DMS153 (cell line): Measurements from ENCODE around the gene PAF1.

Source experiments
- DNase-seq: peaks from one replicate; lab custom pipeline; 2025; lab: John Stamatoyannopoulos, UW

Gene PAF1

GRCh38 chr19:39405261-39405957 is 14.5 kb upstream of the PAF1 start:
- DNase-seq: no peak

GRCh38 chr19:39403331-39404312 is 12.7 kb upstream of the PAF1 start:
- DNase-seq: peak; percentile 85

DNA sequence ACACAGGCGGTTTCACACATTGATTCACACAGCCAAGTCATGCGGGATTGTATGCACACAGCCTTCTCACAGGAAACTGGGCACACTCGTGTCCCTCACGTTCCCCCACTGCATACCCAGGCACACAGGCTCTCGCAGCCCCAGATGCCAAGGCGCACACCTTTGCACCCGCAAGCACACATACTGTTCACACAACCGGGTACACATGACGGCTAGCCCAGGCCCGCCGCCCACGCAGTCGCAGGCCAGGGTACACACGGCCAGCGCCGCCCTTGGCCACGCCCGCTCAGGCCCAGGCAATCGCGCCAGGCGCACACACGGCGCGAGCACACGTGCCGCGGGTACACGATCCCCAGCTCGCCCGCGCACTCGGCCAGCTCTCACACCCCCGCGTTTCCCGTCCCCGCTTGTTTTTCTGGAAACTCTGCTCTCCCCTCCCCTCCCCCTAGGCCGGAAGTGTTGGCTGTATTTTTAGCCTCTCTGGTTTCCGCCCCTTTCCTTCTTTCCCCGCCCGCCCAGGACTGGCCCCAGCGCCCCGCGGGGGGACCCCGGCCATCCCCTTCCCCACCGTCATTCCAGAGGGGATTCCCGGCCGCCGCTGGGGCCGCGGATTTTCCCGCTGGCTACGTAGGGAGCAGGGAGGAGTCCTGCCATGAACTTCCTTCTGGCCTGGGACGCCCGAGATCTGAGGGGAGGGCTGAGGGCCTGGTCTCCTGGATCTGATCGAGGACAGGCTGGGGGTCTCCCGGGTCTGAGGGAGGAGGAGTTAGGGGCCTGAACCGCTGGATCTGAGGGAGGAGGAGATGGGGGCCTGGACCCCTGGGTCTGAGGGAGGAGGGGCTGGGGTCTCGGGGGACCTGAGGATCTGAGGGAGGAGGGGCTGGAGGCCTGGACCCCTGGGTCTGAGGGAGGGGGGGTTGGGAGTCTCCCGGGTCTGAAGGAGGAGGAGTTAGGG is 11.7 kb upstream of the PAF1 start:
- peak; percentile 71 for DNase-seq

- no peak for DNase-seq
These were observed 10.8 kb upstream of the PAF1 start for GRCh38 chr19:39401549-39402345.

DNA sequence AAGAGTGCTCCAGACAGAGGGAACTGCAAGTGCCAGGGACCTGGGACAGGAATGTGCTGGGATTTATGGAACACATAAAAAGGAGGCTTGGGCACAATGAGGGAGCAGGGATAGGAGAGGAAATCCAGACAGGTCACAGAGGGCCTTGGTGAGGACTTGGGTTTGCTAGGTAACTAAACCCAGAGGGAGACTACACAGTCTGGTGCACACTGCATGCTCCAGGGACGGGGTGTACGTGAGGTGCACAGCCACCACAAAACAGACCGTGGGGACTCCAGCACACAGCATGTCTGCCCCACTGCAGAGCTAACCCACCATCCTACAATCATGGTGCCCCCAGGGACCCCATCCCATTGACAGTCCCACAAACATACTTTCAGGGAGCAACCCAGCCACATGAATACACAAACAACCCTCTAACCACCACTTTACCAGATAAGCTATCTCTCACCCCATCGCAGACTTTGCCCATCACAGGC is 10.2 kb upstream of the PAF1 start:
- no peak for DNase-seq

- DNase-seq: no peak
These were observed 9.2 kb upstream of the PAF1 start for GRCh38 chr19:39400061-39400460.

DNA sequence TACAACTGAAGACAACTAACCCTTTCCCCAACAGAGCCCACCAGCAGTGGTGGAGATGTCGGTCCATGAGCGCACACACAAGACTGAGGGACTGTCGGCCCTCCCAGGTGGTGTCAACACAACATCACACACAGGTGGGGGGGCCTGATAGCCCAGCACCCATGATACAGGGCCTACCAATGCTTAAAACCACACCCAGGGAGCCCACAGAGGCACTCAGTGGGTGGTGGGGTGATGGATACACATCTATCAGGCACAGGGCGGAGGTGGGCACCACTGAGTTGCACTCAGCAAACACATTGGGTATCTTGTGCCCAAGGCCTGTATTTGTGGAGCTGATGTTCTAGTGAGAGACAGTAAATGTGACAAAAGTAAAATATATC is 8.8 kb upstream of the PAF1 start:
- no peak for DNase-seq

- no peak for DNase-seq
These were observed 7.5 kb upstream of the PAF1 start for GRCh38 chr19:39398297-39398864.

GRCh38 chr19:39397360-39398296 is 6.7 kb upstream of the PAF1 start:
- DNase-seq: peak; percentile 48

DNA sequence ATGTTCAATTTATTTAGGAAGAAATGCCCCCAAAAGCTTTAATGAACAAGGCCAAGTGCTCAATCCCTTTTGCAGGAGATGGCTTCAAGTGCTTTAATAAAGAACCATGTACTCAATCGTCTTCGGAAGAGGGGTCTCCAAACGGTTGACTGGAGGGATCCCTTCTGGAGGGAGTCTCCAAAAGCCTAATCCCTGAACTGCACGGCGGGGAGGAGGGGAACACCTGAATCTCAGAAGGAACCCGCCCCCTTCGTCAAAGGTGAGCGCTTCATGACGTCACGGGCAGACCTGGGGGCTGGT is 505 bp downstream of the PAF1 start:
- no peak for DNase-seq

- no peak for DNase-seq
These were observed 1.1 kb downstream of the PAF1 start for GRCh38 chr19:39389631-39390414.

DNA sequence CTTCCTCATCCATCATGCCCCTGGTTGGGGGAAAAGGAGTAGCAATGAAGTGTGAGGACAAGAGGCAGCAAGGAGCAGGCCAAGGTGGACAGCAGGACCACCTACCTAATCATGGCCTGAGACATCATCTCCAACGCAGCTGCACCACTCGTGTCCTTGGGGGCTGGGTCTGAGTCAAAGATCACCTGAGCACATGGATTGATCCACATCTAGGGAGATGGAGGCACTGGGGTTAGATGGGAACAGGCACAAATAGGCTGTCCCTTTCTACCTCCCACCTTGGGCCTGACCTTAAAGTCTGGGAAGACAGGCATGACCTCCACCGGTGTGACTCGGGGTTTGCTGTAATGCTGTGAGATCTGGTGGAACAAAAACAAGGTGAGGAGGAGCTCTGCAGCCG is 2.2 kb downstream of the PAF1 start:
- no peak for DNase-seq

DNA sequence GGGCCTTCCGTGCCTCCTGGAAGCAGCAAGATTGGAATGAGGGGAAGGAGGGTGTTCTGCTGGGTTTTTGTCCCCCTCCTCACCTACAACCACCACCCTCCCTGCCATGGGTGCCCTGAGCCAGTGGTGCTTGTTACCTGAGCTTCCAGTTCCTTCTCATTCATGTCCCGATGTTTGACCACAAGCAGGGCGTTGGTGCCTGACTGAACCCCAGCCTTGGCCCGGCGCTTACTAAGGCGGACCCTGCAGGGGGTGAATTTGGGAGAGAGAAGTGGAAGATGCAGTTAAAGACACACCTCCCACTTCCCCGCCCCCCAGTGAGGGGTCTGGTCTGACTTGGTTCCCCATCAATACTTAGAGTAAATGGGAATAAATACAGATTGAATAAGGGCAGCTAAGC is 4.3 kb downstream of the PAF1 start:
- DNase-seq: no peak

GRCh38 chr19:39385629-39386411 is 5.1 kb downstream of the PAF1 start:
- no peak for DNase-seq

DNA sequence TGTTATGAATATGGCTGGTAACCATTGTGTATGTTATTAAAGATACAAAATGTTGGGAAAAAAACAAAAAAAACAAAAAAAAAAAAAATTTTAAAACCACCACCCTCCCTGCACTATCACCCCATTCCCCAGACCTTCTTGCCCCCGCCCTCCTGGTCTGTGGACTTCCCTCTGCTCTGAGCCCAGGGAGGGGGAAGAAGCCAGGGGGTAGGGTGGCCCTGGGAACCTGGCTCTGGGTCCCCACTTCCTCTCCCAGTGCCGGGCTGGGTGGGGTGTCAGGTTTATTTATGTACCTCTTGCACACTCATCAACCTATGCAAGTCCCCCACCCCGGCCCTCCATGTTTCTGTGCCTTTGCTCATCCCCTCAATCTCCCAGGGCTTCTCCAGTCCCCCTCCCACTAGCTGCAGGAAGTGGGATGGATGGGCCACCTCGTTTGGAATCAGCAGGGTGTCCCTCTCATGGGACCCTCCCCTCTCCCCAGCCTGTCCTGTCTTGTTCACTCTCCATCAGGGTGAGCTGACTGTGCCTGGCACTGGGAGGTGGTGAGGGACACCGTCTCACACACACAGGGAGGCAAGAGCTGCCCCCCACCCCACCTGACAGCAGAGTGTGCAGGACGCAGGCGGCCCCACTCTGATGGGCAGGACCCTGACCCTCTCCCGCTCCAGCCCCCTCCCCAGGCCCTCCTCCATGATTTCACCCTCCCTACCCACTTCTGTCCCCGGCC is 5.9 kb downstream of the PAF1 start:
- DNase-seq: no peak

GRCh38 chr19:39382991-39383828 is 7.7 kb downstream of the PAF1 start:
- DNase-seq: no peak
